Keratinocyte (primary cell): ENCODE results near the gene CNPPD1. TPM values are rescaled to one million over a fixed set of nuclear protein-coding genes. Genes with fewer than 3 reads are reported as not detected.

Experiments used
- DNase-seq: peaks from one replicate; pipeline ENCODE4 v3.0.0-alpha.2; 2011; ENCODE audit warnings: low read depth, missing footprints, low spot score
- FAIRE-seq: peaks from 2 replicates; lab custom pipeline; 2011; peaks lifted over from hg19 to GRCh38; lab: Jason Lieb, UNC
- H2AFZ ChIP-seq: 2 replicates; pipeline ENCODE4 v1.6.0; 2012; ENCODE audit warnings: low read length, control low read depth, inconsistent platforms; ENCODE audit not compliant: control insufficient read depth
- H3K27ac ChIP-seq: 2 replicates; pipeline ENCODE4 v1.5.1; 2011; ENCODE audit warnings: low read length; ENCODE audit not compliant: control insufficient read depth, insufficient read depth
- H3K27me3 ChIP-seq: 3 replicates; pipeline ENCODE4 v1.6.0; 2011; ENCODE audit warnings: low read length; ENCODE audit not compliant: control insufficient read depth, insufficient read depth; ENCODE audit errors: extremely low read depth
- H3K36me3 ChIP-seq, 2 experiments: 2 replicates in 1 of 2; 3 replicates in 1 of 2; pipeline ENCODE4 v1.5.1; 2011; ENCODE audit warnings: low read length in 2 of 2, mild to moderate bottlenecking in 1 of 2; ENCODE audit not compliant: control insufficient read depth in 2 of 2, insufficient read depth in 2 of 2; ENCODE audit errors: extremely low read depth in 1 of 2
- H3K4me1 ChIP-seq: 3 replicates; pipeline ENCODE4 v1.5.1; 2011; ENCODE audit warnings: low read length; ENCODE audit not compliant: control insufficient read depth, insufficient read depth; ENCODE audit errors: extremely low read depth
- H3K4me2 ChIP-seq: 3 replicates; pipeline ENCODE4 v1.6.0; 2011; ENCODE audit warnings: low read depth, low read length; ENCODE audit not compliant: control insufficient read depth, insufficient read depth; ENCODE audit errors: extremely low read depth
- H3K4me3 ChIP-seq, 3 experiments: fragments of 200-600 bp in 1 of 3; sonication (generic) in 1 of 3; 2 replicates in 2 of 3; 3 replicates in 1 of 3; pipeline ENCODE4 v1.5.1; 2011 to 2016; ENCODE audit warnings: low read length in 3 of 3, mild to moderate bottlenecking in 3 of 3, control low read depth in 2 of 3, inconsistent platforms in 1 of 3, low read depth in 1 of 3, mixed read lengths in 1 of 3, mixed run types in 1 of 3, moderate library complexity in 1 of 3; ENCODE audit not compliant: control insufficient read depth in 2 of 3, insufficient read depth in 2 of 3; ENCODE audit errors: extremely low read depth in 1 of 3
- H3K79me2 ChIP-seq: 2 replicates; pipeline ENCODE4 v1.6.0; 2012; ENCODE audit warnings: low read length; ENCODE audit not compliant: control insufficient read depth, insufficient read depth
- H3K9ac ChIP-seq: 3 replicates; pipeline ENCODE4 v1.6.0; 2011; ENCODE audit warnings: low read length; ENCODE audit not compliant: control insufficient read depth, insufficient read depth; ENCODE audit errors: extremely low read depth
- H3K9me1 ChIP-seq: 3 replicates; pipeline ENCODE4 v1.6.0; 2011; ENCODE audit warnings: low read length; ENCODE audit not compliant: control insufficient read depth, insufficient read depth; ENCODE audit errors: extremely low read depth
- H3K9me3 ChIP-seq: 2 replicates; pipeline ENCODE4 v1.5.1; 2012; ENCODE audit warnings: low read depth, low read length; ENCODE audit not compliant: control insufficient read depth
- H4K20me1 ChIP-seq: 3 replicates; pipeline ENCODE4 v1.6.0; 2011; ENCODE audit warnings: low read length; ENCODE audit not compliant: control insufficient read depth, insufficient read depth; ENCODE audit errors: extremely low read depth
- CTCF ChIP-seq, 3 experiments: IDR thresholded peaks in 1 of 3; conservative IDR thresholded peaks in 1 of 3; optimal IDR thresholded peaks in 1 of 3; 2 replicates in 2 of 3; 3 replicates in 1 of 3; pipeline versions ENCODE3 to v1.5.1; 2011; ENCODE audit warnings: low read length in 3 of 3, mild to moderate bottlenecking in 3 of 3, moderate library complexity in 2 of 3, control low read depth in 1 of 3, inconsistent platforms in 1 of 3; ENCODE audit not compliant: insufficient read depth in 2 of 3; ENCODE audit errors: extremely low read depth in 1 of 3
- EZH2 ChIP-seq: IDR thresholded peaks from one replicate; pipeline ENCODE4 v1.6.1; 2012; ENCODE audit warnings: inconsistent platforms, mild to moderate bottlenecking, low read length, moderate library complexity
- dilution Hi-C: fragments of 300-500 bp; cut with MboI; formaldehyde crosslinking; loops from one replicate; pipeline ENCODE4 v1.7.0; 2020; ENCODE audit warnings: low sequenced_read_pairs; ENCODE audit not compliant: extremely low pct_ligation_motif_present
- polyA plus RNA-seq, 5 experiments: library from polyadenylated mRNA; depleted of rRNA in 3 of 5; stranded (reverse) in 3 of 5; stranded (forward) in 1 of 5; unstranded in 1 of 5; fragments of >200 nt; gene quantifications; 1 replicate in 1 of 5; 2 replicates in 3 of 5; 3 replicates in 1 of 5; pipeline versions ENCODE4 v1.2.1 to v1.2.3, GENCODE V29; 2011 to 2012; ENCODE audit warnings: missing spikeins in 2 of 5, low read depth in 1 of 5, low replicate concordance in 1 of 5

The CNPPD1 gene
- polyA plus RNA-seq, 1 donor (not counting 4 experiments of a cell fraction or from before 2014, with no cell fraction given) = 26.1 TPM

DNA sequence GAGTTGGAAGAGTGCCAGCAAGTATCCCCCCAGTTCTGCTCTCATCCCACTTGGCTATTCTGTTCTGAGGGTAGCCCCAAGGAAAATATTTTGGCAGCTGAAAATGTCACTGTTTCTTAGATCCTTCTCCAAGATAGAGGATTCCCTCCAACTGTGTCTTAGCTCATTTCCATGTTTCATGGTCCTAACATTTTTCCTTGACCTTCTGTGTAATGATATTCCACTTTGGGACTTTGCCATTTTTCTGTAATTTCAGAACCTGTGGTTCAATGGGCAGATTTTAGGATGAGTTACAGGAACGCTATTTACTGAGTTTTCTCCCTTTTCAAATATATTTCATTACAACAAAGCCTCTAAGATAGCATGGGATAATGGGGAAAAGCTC lies 50.8 kb downstream of the CNPPD1 start:
- Histone ChIP-seq H3K4me3 (no peak overlapping the region), H3K4me2 (no peak overlapping the region), H3K4me1 (peaks cover 3% of the 10 kb centered on the region), H3K9ac (no peak overlapping the region), H4K20me1 (no peaks in the 10 kb centered on the region), H3K9me1 (peaks cover 2% of the 10 kb centered on the region), H3K27me3 (no peaks in the 10 kb centered on the region), H3K79me2 (no peaks in the 10 kb centered on the region), H3K36me3 (peaks cover 0 to 1% of the 10 kb centered on the region in 2 experiments), H3K27ac (no peak overlapping the region), H2AFZ (no peak overlapping the region), H3K9me3 (no peaks in the 10 kb centered on the region)
- no peak for FAIRE-seq
- dilution Hi-C loops = no loop called here
- DNase-seq = no peak
- TF ChIP-seq EZH2 (no peak), CTCF (optimal IDR thresholded peaks at IDR 0.05 in 1 of 3, IDR thresholded peaks at IDR 0.05 in 1 of 3, conservative IDR thresholded peaks at IDR 0.05 in 1 of 3; ENCODE audit: extremely low read depth in 1 of 3, insufficient read depth in 2 of 3, low read length in 3 of 3) (no peak)

DNA sequence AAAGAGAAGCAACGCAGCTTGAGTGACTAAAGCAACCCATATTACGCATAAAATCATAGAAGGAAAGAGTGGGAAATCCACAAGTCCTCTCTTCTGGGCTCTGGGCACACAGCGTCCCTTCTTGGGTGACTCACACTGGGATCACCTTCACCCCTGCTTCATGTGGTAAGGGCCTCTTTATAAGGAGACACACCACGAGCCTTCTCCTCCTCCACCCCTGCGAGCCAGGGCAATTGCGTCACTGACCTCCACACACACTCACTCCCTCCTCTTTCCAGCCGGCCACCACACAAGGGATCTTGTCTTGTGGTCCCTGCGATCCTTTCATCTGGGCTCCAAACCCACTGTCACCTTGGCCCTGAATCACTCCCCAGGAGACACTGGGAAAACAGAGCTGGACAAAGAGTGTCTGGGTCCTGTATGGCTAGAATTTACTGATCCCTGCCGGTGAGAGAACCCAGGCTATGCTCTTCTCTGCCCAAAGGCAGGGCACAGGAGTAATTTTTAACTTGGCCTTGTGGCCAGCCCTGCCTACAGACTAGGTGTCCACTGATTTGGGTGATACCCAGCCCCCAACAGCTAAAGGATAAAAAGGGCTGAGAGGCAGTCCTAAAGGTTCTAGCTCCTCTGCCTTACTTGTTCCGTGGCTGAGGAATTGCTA lies 51.4 kb downstream of the CNPPD1 start:
- no peak for FAIRE-seq
- H3K9ac ChIP-seq = no peak overlapping the region

More for the DNA sequence above, 51.4 kb downstream of the CNPPD1 start:
- H4K20me1 ChIP-seq = no peaks in the 10 kb centered on the region
- H3K27ac ChIP-seq = no peak overlapping the region
- no peak overlapping the region for H2AFZ ChIP-seq
- H3K27me3 ChIP-seq = no peaks in the 10 kb centered on the region
- H3K79me2 ChIP-seq = no peaks in the 10 kb centered on the region
- H3K9me1 ChIP-seq = peaks cover 2% of the 10 kb centered on the region
- dilution Hi-C loops = no loop called here
- H3K4me1 ChIP-seq = peaks cover 3% of the 10 kb centered on the region
- no peaks in the 10 kb centered on the region for H3K9me3 ChIP-seq
- peaks cover 0 to 1% of the 10 kb centered on the region in 2 experiments for H3K36me3 ChIP-seq
- H3K4me2 ChIP-seq = no peak overlapping the region
- DNase-seq = no peak
- TF ChIP-seq CTCF (optimal IDR thresholded peaks at IDR 0.05 in 1 of 3, IDR thresholded peaks at IDR 0.05 in 1 of 3, conservative IDR thresholded peaks at IDR 0.05 in 1 of 3; ENCODE audit: extremely low read depth in 1 of 3, insufficient read depth in 2 of 3, low read length in 3 of 3) (no peak), EZH2 (no peak)
- no peak overlapping the region for H3K4me3 ChIP-seq
